Measurements from ENCODE around the gene OSBPL1A.

The OSBPL1A gene

GRCh38 chr18:24274837-24275236 is 122.8 kb downstream of the OSBPL1A start:
- Histone ChIP-seq H3K4me2 (ENCODE audit: low read length) (no peak overlapping the region), H3K36me3 (replicated peaks; ENCODE audit: low read depth, low read length) (no peaks in the 10 kb centered on the region), H4K20me1 (ENCODE audit: insufficient read depth, low read length) (no peaks in the 10 kb centered on the region), H3K9ac (ENCODE audit: low read length) (no peak overlapping the region), H3K9me3 (ENCODE audit: insufficient read depth, low read length) (no peaks in the 10 kb centered on the region), H3K27ac (ENCODE audit: low read length) (no peak overlapping the region), H3K4me3 (ENCODE audit: low read length) (no peak overlapping the region), H3K4me1 (ENCODE audit: low read length) (no peaks in the 10 kb centered on the region), H3K79me2 (ENCODE audit: low read length) (no peaks in the 10 kb centered on the region), H3K27me3 (ENCODE audit: low read depth, low read length) (no peaks in the 10 kb centered on the region), H2AFZ (ENCODE audit: low read depth, low read length) (no peak overlapping the region)
- TF ChIP-seq CTCF (IDR thresholded peaks at IDR 0.05; ENCODE audit: low read depth, low read length): no peak
- no peak for TF ChIP-seq EZH2phosphoT487 (IDR thresholded peaks at IDR 0.05; ENCODE audit: low read depth)

GRCh38 chr18:24273596-24273995 is 124.0 kb downstream of the OSBPL1A start:
- H3K36me3 ChIP-seq (replicated peaks; ENCODE audit: low read depth, low read length): no peaks in the 10 kb centered on the region
- H2AFZ ChIP-seq (ENCODE audit: low read depth, low read length): no peak overlapping the region
- TF ChIP-seq EZH2phosphoT487 (IDR thresholded peaks at IDR 0.05; ENCODE audit: low read depth) (no peak), CTCF (IDR thresholded peaks at IDR 0.05; ENCODE audit: low read depth, low read length) (no peak)
- H3K9me3 ChIP-seq (ENCODE audit: insufficient read depth, low read length): no peaks in the 10 kb centered on the region
- no peaks in the 10 kb centered on the region for H3K79me2 ChIP-seq (ENCODE audit: low read length)
- H3K4me3 ChIP-seq (ENCODE audit: low read length): no peak overlapping the region
- H3K27ac ChIP-seq (ENCODE audit: low read length): no peak overlapping the region
- H3K4me2 ChIP-seq (ENCODE audit: low read length): no peak overlapping the region
- H3K4me1 ChIP-seq (ENCODE audit: low read length): no peaks in the 10 kb centered on the region
- no peaks in the 10 kb centered on the region for H3K27me3 ChIP-seq (ENCODE audit: low read depth, low read length)
- H4K20me1 ChIP-seq (ENCODE audit: insufficient read depth, low read length): no peaks in the 10 kb centered on the region
- no peak overlapping the region for H3K9ac ChIP-seq (ENCODE audit: low read length)

- TF ChIP-seq EZH2phosphoT487 (IDR thresholded peaks at IDR 0.05; ENCODE audit: low read depth) (no peak), CTCF (IDR thresholded peaks at IDR 0.05; ENCODE audit: low read depth, low read length) (no peak)
- H4K20me1 ChIP-seq (ENCODE audit: insufficient read depth, low read length): no peaks in the 10 kb centered on the region
- no peak overlapping the region for H3K27ac ChIP-seq (ENCODE audit: low read length)
- no peaks in the 10 kb centered on the region for H3K4me1 ChIP-seq (ENCODE audit: low read length)
- H3K36me3 ChIP-seq (replicated peaks; ENCODE audit: low read depth, low read length): no peaks in the 10 kb centered on the region
- H3K4me2 ChIP-seq (ENCODE audit: low read length): no peak overlapping the region
- no peaks in the 10 kb centered on the region for H3K9me3 ChIP-seq (ENCODE audit: insufficient read depth, low read length)
- no peak overlapping the region for H2AFZ ChIP-seq (ENCODE audit: low read depth, low read length)
- H3K27me3 ChIP-seq (ENCODE audit: low read depth, low read length): no peaks in the 10 kb centered on the region
- H3K9ac ChIP-seq (ENCODE audit: low read length): no peak overlapping the region
- no peak overlapping the region for H3K4me3 ChIP-seq (ENCODE audit: low read length)
- no peaks in the 10 kb centered on the region for H3K79me2 ChIP-seq (ENCODE audit: low read length)
Observed at GRCh38 chr18:24272229-24272525, 125.4 kb downstream of the OSBPL1A start.

- Histone ChIP-seq H3K9ac (ENCODE audit: low read length) (no peak overlapping the region), H3K9me3 (ENCODE audit: insufficient read depth, low read length) (no peaks in the 10 kb centered on the region), H3K27ac (ENCODE audit: low read length) (no peak overlapping the region), H3K4me2 (ENCODE audit: low read length) (no peak overlapping the region), H4K20me1 (ENCODE audit: insufficient read depth, low read length) (no peaks in the 10 kb centered on the region), H3K79me2 (ENCODE audit: low read length) (no peaks in the 10 kb centered on the region), H3K4me3 (ENCODE audit: low read length) (no peak overlapping the region), H3K27me3 (ENCODE audit: low read depth, low read length) (no peaks in the 10 kb centered on the region), H3K36me3 (replicated peaks; ENCODE audit: low read depth, low read length) (no peaks in the 10 kb centered on the region), H3K4me1 (ENCODE audit: low read length) (no peaks in the 10 kb centered on the region), H2AFZ (ENCODE audit: low read depth, low read length) (no peak overlapping the region)
- no peak for TF ChIP-seq CTCF (IDR thresholded peaks at IDR 0.05; ENCODE audit: low read depth, low read length)
- no peak for TF ChIP-seq EZH2phosphoT487 (IDR thresholded peaks at IDR 0.05; ENCODE audit: low read depth)
Observed at GRCh38 chr18:24271381-24272228, 126.0 kb downstream of the OSBPL1A start.

Data from OCI-LY3 (cell line).